CD4-positive, alpha-beta memory T cell (primary cell): ENCODE measurements around the gene SIVA1. TPM values are rescaled to one million over a fixed set of nuclear protein-coding genes. Genes with fewer than 3 reads are reported as not detected.
"Not testable (repeated sequence)": the region's sequence is repeated elsewhere in the genome, so short reads cannot be mapped to it uniquely, and the experiment has no call there.

Experiments used
- CTCF ChIA-PET: fragments of 350-600 bp; sonication (Branson Sonifier 250); formaldehyde crosslinking; loops from one replicate; lab custom pipeline; 2021; ENCODE audit warnings: inconsistent platforms; ENCODE audit not compliant: partially characterized antibody; lab: Charles Lee
- POLR2A ChIA-PET: fragments of 350-600 bp; sonication (Branson Sonifier 250); formaldehyde crosslinking; loops from one replicate; lab custom pipeline; 2021; ENCODE audit not compliant: partially characterized antibody; lab: Charles Lee
- DNase-seq, 5 donors: peaks; one replicate each; pipeline versions ENCODE4 v3.0.0 to v3.0.0-alpha.2; 2020 to 2022; ENCODE audit warnings: mixed read lengths in 1 of 5
- H3K27ac ChIP-seq: one replicate; pipeline ENCODE4 v1.7.0; 2013; ENCODE audit warnings: low read depth, low read length
- H3K27me3 ChIP-seq: 2 replicates; pipeline ENCODE4 v1.7.0; 2013; ENCODE audit warnings: mild to moderate bottlenecking, low read length, moderate library complexity; ENCODE audit not compliant: insufficient read depth
- H3K36me3 ChIP-seq: 2 replicates; pipeline ENCODE4 v1.7.0; 2013; ENCODE audit warnings: mild to moderate bottlenecking, low read length, moderate library complexity; ENCODE audit not compliant: insufficient read depth
- H3K4me1 ChIP-seq: 2 replicates; pipeline ENCODE4 v1.7.0; 2013; ENCODE audit warnings: mild to moderate bottlenecking, low read length, moderate library complexity; ENCODE audit not compliant: insufficient read depth
- H3K4me3 ChIP-seq, 2 donors: one replicate each; pipeline ENCODE4 v1.7.0; 2013; ENCODE audit warnings: low read length in 2 of 2, mild to moderate bottlenecking in 1 of 2
- H3K9me3 ChIP-seq, 2 donors: one replicate each; pipeline ENCODE4 v1.7.0; 2013; ENCODE audit warnings: low read length in 2 of 2, control low read depth in 1 of 2; ENCODE audit not compliant: control insufficient read depth in 1 of 2
- H3K27ac Mint-ChIP-seq, 7 donors: one replicate each; pipeline ENCODE4 v1.8.0; 2020 to 2021; ENCODE audit warnings: mixed read lengths in 7 of 7, mild to moderate bottlenecking in 6 of 7, inconsistent platforms in 3 of 7, moderate library complexity in 3 of 7
- H3K27me3 Mint-ChIP-seq, 2 donors: one replicate each; pipeline ENCODE4 v1.8.0; 2020 to 2021; ENCODE audit warnings: mixed read lengths in 2 of 2
- H3K36me3 Mint-ChIP-seq, 2 donors: one replicate each; pipeline ENCODE4 v1.8.0; 2020 to 2021; ENCODE audit warnings: mixed read lengths in 2 of 2, inconsistent platforms in 1 of 2, mild to moderate bottlenecking in 1 of 2
- H3K4me1 Mint-ChIP-seq, 4 donors: one replicate each; pipeline ENCODE4 v1.8.0; 2020 to 2021; ENCODE audit warnings: mixed read lengths in 4 of 4, mild to moderate bottlenecking in 1 of 4
- H3K4me3 Mint-ChIP-seq, 8 donors: one replicate each; pipeline ENCODE4 v1.8.0; 2020 to 2021; ENCODE audit warnings: mixed read lengths in 8 of 8, mild to moderate bottlenecking in 7 of 8, moderate library complexity in 6 of 8, inconsistent platforms in 3 of 8
- H3K9me3 Mint-ChIP-seq, 8 donors: one replicate each; pipeline ENCODE4 v1.8.0; 2020 to 2021; ENCODE audit warnings: mixed read lengths in 8 of 8, mild to moderate bottlenecking in 5 of 8, inconsistent platforms in 3 of 8, moderate library complexity in 1 of 8
- intact Hi-C: fragments of 100-400 bp; cut with micrococcal nuclease; formaldehyde crosslinking; loops from one replicate; pipeline ENCODE4 v1.15.1; 2023
- polyA plus RNA-seq, 2 donors: library from polyadenylated mRNA; unstranded; fragments of 300-500 nt; fragmentation: Illumina TruSeq; gene quantifications; one replicate each; pipeline ENCODE4 v1.2.3, GENCODE V29; 2021
- total RNA-seq, 2 experiments: library from RNA; stranded (reverse); gene quantifications; one replicate each; pipeline ENCODE4 v1.2.3, GENCODE V29; 2021

SIVA1 gene
- total and polyA plus RNA-seq, 4 experiments from 2014 or later = 69.3 to 266 (median 144) TPM

DNA sequence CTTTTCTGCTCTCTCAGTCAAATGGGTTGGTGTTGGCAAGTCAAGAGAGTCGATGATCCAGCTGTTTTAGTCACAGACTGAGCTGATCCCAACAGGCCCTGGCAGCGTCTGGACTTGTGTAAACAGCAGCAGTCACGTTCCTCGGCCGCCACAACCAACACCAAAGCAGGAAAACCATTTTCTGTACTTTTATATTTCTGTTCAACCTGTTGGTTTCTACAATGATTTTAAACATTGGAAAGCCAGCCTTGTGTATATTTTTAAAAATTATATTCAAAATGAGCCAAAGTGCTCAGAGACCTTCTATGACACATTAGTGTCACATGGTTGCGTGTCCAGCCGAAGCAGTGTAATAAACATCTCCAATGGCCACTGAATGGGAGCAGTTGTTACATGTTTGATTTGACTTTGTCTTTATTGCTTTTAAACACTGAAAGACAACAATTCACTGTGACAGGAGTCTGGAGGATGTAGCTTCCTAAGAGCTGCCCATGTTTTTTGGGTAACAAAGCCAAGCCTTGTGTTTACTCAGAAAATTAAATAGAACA, 5.9 kb upstream of the SIVA1 start:
- Histone ChIP-seq H3K4me1 (peaks cover 6% of the 10 kb centered on the region), H3K9me3 (no peaks in the 10 kb centered on the region), H3K27me3 (no peaks in the 10 kb centered on the region), H3K36me3 (no peaks in the 10 kb centered on the region), H3K27ac (no peak overlapping the region), H3K4me3 (no peak overlapping the region)
- ChIA-PET CTCF (interaction anchor here (1.2 kb wide), 1 partner anchor 23 kb away, joined by 3 read pairs; the partner anchor contains the start of gene ADSS1), POLR2A (no interaction called here)
- no peak overlapping the region for H3K4me3 Mint-ChIP-seq
- H3K4me1 Mint-ChIP-seq = peaks cover 0 to 5% (median 4%) of the 10 kb centered on the region in 4 donors
- no peaks in the 10 kb centered on the region for H3K9me3 Mint-ChIP-seq
- intact Hi-C loops = no loop called here
- H3K27me3 Mint-ChIP-seq = no peaks in the 10 kb centered on the region
- no peaks in the 10 kb centered on the region for H3K36me3 Mint-ChIP-seq
- no peak for DNase-seq
- H3K27ac Mint-ChIP-seq = no peak overlapping the region

DNA sequence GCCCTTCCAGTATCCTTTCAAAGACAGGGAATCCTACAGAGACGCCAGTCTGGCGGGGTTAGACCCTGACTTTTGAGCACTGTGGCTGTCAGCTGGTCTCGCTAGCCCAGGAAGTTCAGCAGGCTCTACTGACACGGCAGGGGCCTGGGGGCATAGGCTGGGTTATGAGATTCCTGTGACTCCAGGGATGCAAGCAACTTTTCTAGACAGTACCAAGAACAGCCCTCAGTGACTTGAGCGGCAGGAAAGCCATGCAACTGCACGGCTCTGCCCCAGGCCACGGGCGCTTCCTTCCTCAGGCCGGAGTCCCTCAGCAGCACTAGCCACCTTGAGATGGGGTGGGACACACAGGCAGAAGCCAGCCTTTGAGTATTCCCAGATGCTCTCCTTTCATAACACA, 5.1 kb upstream of the SIVA1 start:
- peaks cover 10% of the 10 kb centered on the region for H3K4me1 ChIP-seq
- ChIA-PET POLR2A (no interaction called here), CTCF (no interaction called here)
- no peaks in the 10 kb centered on the region for H3K36me3 ChIP-seq
- intact Hi-C loops = no loop called here
- H3K27me3 ChIP-seq = no peaks in the 10 kb centered on the region
- Mint-ChIP-seq H3K36me3 (peaks cover 0 to 4% of the 10 kb centered on the region in 2 donors), H3K4me3 (no peak overlapping the region), H3K27me3 (no peaks in the 10 kb centered on the region), H3K9me3 (no peaks in the 10 kb centered on the region), H3K27ac (no peak overlapping the region), H3K4me1 (peaks cover 3 to 12% (median 5%) of the 10 kb centered on the region in 4 donors)
- H3K4me3 ChIP-seq = no peak overlapping the region
- H3K9me3 ChIP-seq = no peaks in the 10 kb centered on the region
- peak in 1 of 5 donors; percentile 8 for DNase-seq
- no peak overlapping the region for H3K27ac ChIP-seq

DNA sequence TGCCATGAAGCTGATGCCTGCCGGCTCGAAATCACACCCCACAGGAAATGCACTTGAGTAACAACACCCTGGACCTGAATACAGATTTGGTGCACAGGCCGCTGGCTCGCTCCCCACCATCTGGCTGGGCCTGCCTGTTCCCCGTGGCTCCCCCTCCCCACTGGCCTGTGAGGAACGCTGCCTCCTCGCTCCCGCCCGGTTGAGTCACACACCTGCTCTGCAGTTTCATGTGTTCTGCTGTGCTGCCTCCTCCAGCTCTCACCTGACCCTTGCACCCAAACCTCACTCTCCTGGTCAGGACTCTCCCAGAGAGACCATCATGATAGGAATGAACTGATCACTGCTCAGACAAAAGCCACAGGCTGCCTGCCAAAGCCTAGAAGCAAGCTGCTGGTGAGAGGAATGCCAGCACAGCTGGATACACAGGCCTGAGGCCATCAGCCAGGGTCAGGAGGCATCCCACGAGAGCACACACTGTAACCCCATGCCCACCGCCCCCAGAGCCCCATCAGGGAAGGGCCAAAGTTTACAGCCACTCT, 3.8 kb upstream of the SIVA1 start:
- peak in 1 of 5 donors; percentile 7 for DNase-seq
- Mint-ChIP-seq H3K9me3 (no peaks in the 10 kb centered on the region), H3K36me3 (peaks cover 0 to 12% of the 10 kb centered on the region in 2 donors), H3K27ac (no peak overlapping the region), H3K4me3 (peak overlapping the region in 1 of 8 donors; percentile 20), H3K27me3 (no peaks in the 10 kb centered on the region), H3K4me1 (peaks cover 11 to 23% (median 12%) of the 10 kb centered on the region in 4 donors)
- Histone ChIP-seq H3K27ac (no peak overlapping the region), H3K4me3 (no peak overlapping the region), H3K27me3 (no peaks in the 10 kb centered on the region), H3K9me3 (no peaks in the 10 kb centered on the region), H3K4me1 (peaks cover 17% of the 10 kb centered on the region), H3K36me3 (no peaks in the 10 kb centered on the region)
- POLR2A ChIA-PET = no interaction called here
- CTCF ChIA-PET = no interaction called here
- intact Hi-C loops = no loop called here

- ChIA-PET CTCF (interaction anchor here (1.0 to 3.5 kb wide), 3 partner anchors 10 to 76 kb away, joined by 3 to 17 read pairs (median 3); no protein-coding TSS in a partner anchor), POLR2A (interaction anchor here (0.5 kb wide), 1 partner anchor 67 kb away, joined by 4 read pairs; no protein-coding TSS in a partner anchor)
- intact Hi-C loops = loop anchor here (5.0 kb wide), 2 partner anchors 63 to 272 kb away; partner anchors contain the start of genes CDCA4 and INF2
- Histone ChIP-seq H3K9me3 (no peaks in the 10 kb centered on the region), H3K4me3 (no peak overlapping the region), H3K36me3 (no peaks in the 10 kb centered on the region), H3K27me3 (no peaks in the 10 kb centered on the region), H3K27ac (no peak overlapping the region), H3K4me1 (peaks cover 27% of the 10 kb centered on the region)
- Mint-ChIP-seq H3K4me1 (peaks cover 15 to 33% (median 20%) of the 10 kb centered on the region in 4 donors), H3K9me3 (peaks cover 0 to 3% (median 0%) of the 10 kb centered on the region in 8 donors), H3K36me3 (peaks cover 0 to 18% of the 10 kb centered on the region in 2 donors), H3K27ac (peak overlapping the region in 3 of 7 donors; percentile 22 to 35 (median 27)), H3K27me3 (no peaks in the 10 kb centered on the region), H3K4me3 (peak overlapping the region in 6 of 8 donors; percentile 9 to 56 (median 24))
- DNase-seq = no peak
Observed at GRCh38 chr14:104750056-104750752, 2.7 kb upstream of the SIVA1 start.

DNA sequence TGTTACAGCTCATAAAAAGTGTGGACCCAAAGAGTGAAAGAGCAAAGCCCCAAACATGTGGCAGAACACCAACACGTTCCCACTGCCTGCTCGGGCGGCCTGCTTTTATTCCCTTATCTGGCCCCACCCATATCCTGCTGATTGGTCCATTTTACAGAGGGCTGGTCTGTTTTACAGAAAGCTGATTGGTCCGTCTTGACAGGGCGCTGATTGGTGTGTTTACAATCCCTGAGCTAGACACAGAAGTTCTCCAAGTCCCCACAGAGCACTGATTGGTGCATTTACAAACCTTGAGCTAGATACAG, 2.2 kb upstream of the SIVA1 start:
- H3K27me3 ChIP-seq, H3K4me3 ChIP-seq, H3K9me3 Mint-ChIP-seq, H3K27ac ChIP-seq, DNase-seq, POLR2A ChIA-PET, H3K36me3 ChIP-seq, H3K9me3 ChIP-seq, H3K27me3 Mint-ChIP-seq: not testable (repeated sequence)
- intact Hi-C loops = loop anchor here (5.0 kb wide), 2 partner anchors 63 to 272 kb away; partner anchors contain the start of genes CDCA4 and INF2
- peaks cover 0 to 21% of the 10 kb centered on the region in 2 donors for H3K36me3 Mint-ChIP-seq
- H3K4me1 Mint-ChIP-seq = peaks cover 15 to 36% (median 22%) of the 10 kb centered on the region in 4 donors
- H3K27ac Mint-ChIP-seq = peak overlapping the region in 4 of 7 donors; percentile 6 to 35 (median 20)
- CTCF ChIA-PET = interaction anchor here (1.0 to 3.5 kb wide), 5 partner anchors 9 to 75 kb away, joined by 3 to 17 read pairs (median 3); no protein-coding TSS in a partner anchor
- H3K4me1 ChIP-seq = peaks cover 29% of the 10 kb centered on the region
- peak overlapping the region in 6 of 8 donors; percentile 18 to 40 (median 25) for H3K4me3 Mint-ChIP-seq

GRCh38 chr14:104751539-104752422, 1.2 kb upstream of the SIVA1 start:
- peak in 2 of 5 donors; percentile 6 to 46 for DNase-seq
- peak overlapping the region; percentile 82 to 96 (median 91) for H3K4me3 Mint-ChIP-seq
- no peaks in the 10 kb centered on the region for H3K27me3 Mint-ChIP-seq
- Histone ChIP-seq H3K36me3 (peaks cover 13% of the 10 kb centered on the region), H3K27ac (peak overlapping the region; percentile 79), H3K4me3 (peak overlapping the region; percentile 53 to 93), H3K27me3 (no peaks in the 10 kb centered on the region), H3K9me3 (no peaks in the 10 kb centered on the region), H3K4me1 (peaks cover 25% of the 10 kb centered on the region)
- H3K4me1 Mint-ChIP-seq = peaks cover 12 to 40% (median 27%) of the 10 kb centered on the region in 4 donors
- peaks cover 0 to 31% of the 10 kb centered on the region in 2 donors for H3K36me3 Mint-ChIP-seq
- POLR2A ChIA-PET = interaction anchor here (0.8 to 2.8 kb wide), 15 partner anchors 9 to 563 kb away, joined by 3 to 27 read pairs (median 5); partner anchors contain the start of genes ADSS1, AKT1, BRF1 and CDCA4
- peak overlapping the region in 6 of 7 donors; percentile 41 to 95 (median 92) for H3K27ac Mint-ChIP-seq
- H3K9me3 Mint-ChIP-seq = peaks cover 0 to 3% (median 0%) of the 10 kb centered on the region in 8 donors
- CTCF ChIA-PET = interaction anchor here (1.0 to 3.5 kb wide), 9 partner anchors 15 to 86 kb away, joined by 3 to 17 read pairs (median 5); partner anchors contain the start of gene ADSS1
- intact Hi-C loops = loop anchor here (1.0 to 5.0 kb wide), 5 partner anchors 27 to 271 kb away; partner anchors contain the start of genes ADSS1, AKT1, CDCA4 and INF2
